ENCODE measurements around the gene BAZ2B. TPM values are rescaled to one million over a fixed set of nuclear protein-coding genes. Genes with fewer than 3 reads are reported as not detected.

The BAZ2B gene
- total RNA-seq, 6 donors from 2014 or later: 59.4 to 233 (median 103) TPM

DNA sequence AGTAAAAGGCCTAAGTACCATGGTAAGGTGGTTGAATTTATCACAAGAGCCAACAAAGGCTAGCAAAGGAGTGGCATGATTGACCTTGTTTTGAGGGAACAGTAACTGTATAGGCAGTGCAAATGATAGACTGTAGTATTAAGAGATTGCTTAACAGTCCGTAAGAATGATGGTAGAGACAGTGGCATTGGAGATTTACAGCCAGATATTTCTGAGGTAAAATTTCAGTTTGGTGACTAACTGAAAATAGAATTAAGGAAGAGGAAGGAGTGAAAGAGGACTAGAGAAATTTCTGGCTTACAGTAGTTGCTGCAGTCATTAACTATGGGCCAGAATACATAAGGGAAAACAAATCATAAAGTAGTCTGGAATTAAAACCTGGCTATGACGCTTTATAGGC lies 4.4 kb upstream of the BAZ2B start:
- Histone ChIP-seq H3K27ac (no peak overlapping the region), H3K4me3 (no peak overlapping the region), H3K36me3 (no peaks in the 10 kb centered on the region), H3K9me3 (no peaks in the 10 kb centered on the region), H3K4me1 (peaks cover 4 to 15% (median 10%) of the 10 kb centered on the region in 4 donors), H3K27me3 (no peaks in the 10 kb centered on the region)
- no peak for ATAC-seq (ENCODE audit: low FRiP score in 2 of 2)
- no peak for DNase-seq
- WGBS, 2 donors: 81 to 89% methylated on average over 2 of the region's 2 CpGs
- TF ChIP-seq, protein P1, sequence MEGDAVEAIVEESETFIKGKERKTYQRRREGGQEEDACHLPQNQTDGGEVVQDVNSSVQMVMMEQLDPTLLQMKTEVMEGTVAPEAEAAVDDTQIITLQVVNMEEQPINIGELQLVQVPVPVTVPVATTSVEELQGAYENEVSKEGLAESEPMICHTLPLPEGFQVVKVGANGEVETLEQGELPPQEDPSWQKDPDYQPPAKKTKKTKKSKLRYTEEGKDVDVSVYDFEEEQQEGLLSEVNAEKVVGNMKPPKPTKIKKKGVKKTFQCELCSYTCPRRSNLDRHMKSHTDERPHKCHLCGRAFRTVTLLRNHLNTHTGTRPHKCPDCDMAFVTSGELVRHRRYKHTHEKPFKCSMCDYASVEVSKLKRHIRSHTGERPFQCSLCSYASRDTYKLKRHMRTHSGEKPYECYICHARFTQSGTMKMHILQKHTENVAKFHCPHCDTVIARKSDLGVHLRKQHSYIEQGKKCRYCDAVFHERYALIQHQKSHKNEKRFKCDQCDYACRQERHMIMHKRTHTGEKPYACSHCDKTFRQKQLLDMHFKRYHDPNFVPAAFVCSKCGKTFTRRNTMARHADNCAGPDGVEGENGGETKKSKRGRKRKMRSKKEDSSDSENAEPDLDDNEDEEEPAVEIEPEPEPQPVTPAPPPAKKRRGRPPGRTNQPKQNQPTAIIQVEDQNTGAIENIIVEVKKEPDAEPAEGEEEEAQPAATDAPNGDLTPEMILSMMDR (IDR thresholded peaks at IDR 0.05): no peak
- TF ChIP-seq POLR2A (IDR thresholded peaks at IDR 0.05) (no peak), POLR2AphosphoS5 (IDR thresholded peaks at IDR 0.05) (no peak), EP300 (IDR thresholded peaks at IDR 0.05) (no peak)

GRCh38 chr2:159617646-159618045 lies 1.3 kb upstream of the BAZ2B start:
- Histone ChIP-seq H3K36me3 (no peaks in the 10 kb centered on the region), H3K27ac (no peak overlapping the region)
- no peak for ATAC-seq (ENCODE audit: low FRiP score in 2 of 2)

DNA sequence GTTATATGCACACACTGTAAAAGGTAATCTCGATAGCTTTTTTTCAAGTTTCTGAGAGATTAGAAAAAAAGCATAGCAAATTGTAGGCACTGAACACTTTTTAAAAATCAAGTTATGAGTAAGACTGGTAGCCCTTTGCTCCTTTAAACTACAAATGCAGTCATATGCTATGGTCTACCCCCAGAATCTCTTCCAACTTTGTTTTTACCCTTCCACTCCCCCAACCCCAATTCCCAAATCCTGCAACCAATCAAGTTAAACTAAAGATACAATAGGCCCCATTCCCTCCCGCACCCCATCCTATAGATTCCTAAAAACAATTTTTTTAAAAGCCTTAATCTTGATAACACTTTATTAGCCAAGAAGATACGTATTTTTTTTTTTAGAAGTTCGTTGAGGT lies 752 bp upstream of the BAZ2B start:
- no peak for ATAC-seq (ENCODE audit: low FRiP score in 2 of 2)
- no peaks in the 10 kb centered on the region for H3K9me3 ChIP-seq
- no peaks in the 10 kb centered on the region for H3K36me3 ChIP-seq
- H3K4me3 ChIP-seq: peak overlapping the region in 3 of 4 donors; percentile 49 to 75 (median 69)
- 32 to 38% methylated on average over 4 of the region's 4 CpGs for WGBS, 2 donors
- H3K4me1 ChIP-seq: peaks cover 12 to 23% (median 17%) of the 10 kb centered on the region in 4 donors
- TF ChIP-seq EP300 (IDR thresholded peaks at IDR 0.05) (no peak), POLR2A (IDR thresholded peaks at IDR 0.05) (no peak)
- TF ChIP-seq, protein P1 (IDR thresholded peaks at IDR 0.05): no peak
- H3K27me3 ChIP-seq: no peaks in the 10 kb centered on the region
- peak overlapping the region; percentile 94 to 99 (median 98) for H3K27ac ChIP-seq
- no peak for DNase-seq

More at GRCh38 chr2:159617646-159618045, 1.3 kb upstream of the BAZ2B start:
- Histone ChIP-seq H3K27me3 (no peaks in the 10 kb centered on the region), H3K4me1 (peaks cover 8 to 17% (median 12%) of the 10 kb centered on the region in 4 donors), H3K4me3 (peak overlapping the region in 1 of 4 donors; percentile 75), H3K9me3 (no peaks in the 10 kb centered on the region)
- WGBS, 2 donors: 14 to 22% methylated on average over 2 of the region's 2 CpGs
- peak in 1 of 2 donors; percentile 43 for DNase-seq
- TF ChIP-seq POLR2A (IDR thresholded peaks at IDR 0.05) (no peak), POLR2AphosphoS5 (IDR thresholded peaks at IDR 0.05) (no peak), EP300 (IDR thresholded peaks at IDR 0.05) (no peak)
- TF ChIP-seq, protein P1 (IDR thresholded peaks at IDR 0.05): no peak

GRCh38 chr2:159615367-159616285 lies 722 bp downstream of the BAZ2B start:
- H3K27me3 ChIP-seq: no peaks in the 10 kb centered on the region
- ATAC-seq (ENCODE audit: low FRiP score in 2 of 2) (peak; percentile 96 to 97), DNase-seq (peak; percentile 91 to 92)
- H3K9me3 ChIP-seq: no peaks in the 10 kb centered on the region
- 0 to 1% methylated on average over 30 to 34 of the region's 66 CpGs for WGBS, 2 donors
- TF ChIP-seq, protein P1 (IDR thresholded peaks at IDR 0.05): no peak
- TF ChIP-seq POLR2A (IDR thresholded peaks at IDR 0.05): peak in 3 of 4 donors; percentile 68 to 74 (median 70)
- TF ChIP-seq EP300 (IDR thresholded peaks at IDR 0.05): no peak
- TF ChIP-seq POLR2AphosphoS5 (IDR thresholded peaks at IDR 0.05): peak; percentile 43 to 86
- no peaks in the 10 kb centered on the region for H3K36me3 ChIP-seq
- peak overlapping the region; percentile 33 to 75 (median 59) for H3K4me3 ChIP-seq
- peak overlapping the region; percentile 94 to 99 (median 98) for H3K27ac ChIP-seq
- peaks cover 20 to 23% (median 22%) of the 10 kb centered on the region in 4 donors for H3K4me1 ChIP-seq
